Myocyte (in vitro differentiated cells): ENCODE results near the gene XAF1. TPM values are rescaled to one million over a fixed set of nuclear protein-coding genes. Genes with fewer than 3 reads are reported as not detected.
"Not testable (repeated sequence)": the region's sequence is repeated elsewhere in the genome, so short reads cannot be mapped to it uniquely, and the experiment has no call there.

Experiments used
- DNase-seq: peaks from one replicate; pipeline ENCODE4 v3.0.0-alpha.2; 2012; ENCODE audit warnings: low read depth
- polyA plus RNA-seq: library from polyadenylated mRNA; unstranded; fragments of >200 nt; gene quantifications from one replicate; pipeline ENCODE4 v1.2.1, GENCODE V29; 2012; ENCODE audit warnings: missing spikeins
- total RNA-seq: library from RNA; depleted of rRNA; stranded (reverse); fragments of >200 nt; gene quantifications from 2 replicates; pipeline ENCODE4 v1.2.3, GENCODE V29; 2014

Gene XAF1
- 6.8 and 9.7 TPM in 2 replicates for total RNA-seq
- 14.1 TPM for polyA plus RNA-seq

- DNase-seq, result peak; percentile 30
These were observed at the start of gene XAF1 for GRCh38 chr17:6755731-6756184. Gene XAF1, plus strand, starts transcription at chr17:6756046. Its CDS starts 33 bp downstream, at chr17:6756079.

GRCh38 chr17:6706499-6706898, 49.3 kb upstream of the XAF1 start:
- DNase-seq, result no peak

- DNase-seq, result no peak
These were observed 48.9 kb upstream of the XAF1 start for GRCh38 chr17:6706996-6707395.

- no peak for DNase-seq
These were observed 47.4 kb upstream of the XAF1 start for GRCh38 chr17:6708357-6708961.

GRCh38 chr17:6710317-6710716, 45.5 kb upstream of the XAF1 start:
- no peak for DNase-seq

- DNase-seq, result no peak
These were observed 44.7 kb upstream of the XAF1 start for GRCh38 chr17:6711081-6711674.

GRCh38 chr17:6711681-6712057, 44.2 kb upstream of the XAF1 start:
- DNase-seq, result no peak

GRCh38 chr17:6712058-6712853, 43.6 kb upstream of the XAF1 start:
- DNase-seq, result no peak

- DNase-seq, result no peak
These were observed 43.1 kb upstream of the XAF1 start for GRCh38 chr17:6712854-6713129.

GRCh38 chr17:6713130-6713917, 42.5 kb upstream of the XAF1 start, which contains the start of gene SLC13A5:
Gene SLC13A5, minus strand, starts transcription at chr17:6713369. Its CDS starts 36 bp downstream, at chr17:6713333.
- DNase-seq, result no peak

- DNase-seq, result no peak
These were observed 42.0 kb upstream of the XAF1 start for GRCh38 chr17:6713918-6714271.

- DNase-seq, result no peak
These were observed 41.5 kb upstream of the XAF1 start for GRCh38 chr17:6714315-6714874.

- DNase-seq, result no peak
These were observed 39.1 kb upstream of the XAF1 start for GRCh38 chr17:6716736-6717135.

- DNase-seq, result no peak
These were observed 34.1 kb upstream of the XAF1 start for GRCh38 chr17:6721744-6722143.

GRCh38 chr17:6724009-6724408, 31.8 kb upstream of the XAF1 start:
- DNase-seq, result no peak

- DNase-seq, result no peak
These were observed 26.3 kb upstream of the XAF1 start for GRCh38 chr17:6729531-6729930.

GRCh38 chr17:6746665-6747064, 9.2 kb upstream of the XAF1 start:
- not testable (repeated sequence) for DNase-seq

- no peak for DNase-seq
These were observed 7.2 kb upstream of the XAF1 start for GRCh38 chr17:6748617-6749016.

- DNase-seq, result peak; percentile 3
These were observed 6.3 kb upstream of the XAF1 start for GRCh38 chr17:6749519-6749918.

GRCh38 chr17:6752068-6752909, 3.6 kb upstream of the XAF1 start:
- peak; percentile 95 for DNase-seq
